Smooth muscle cell (in vitro differentiated cells): Measurements from ENCODE around the gene OR6C70. TPM values are rescaled to one million over a fixed set of nuclear protein-coding genes. Genes with fewer than 3 reads are reported as not detected.
"Not testable (repeated sequence)": the region's sequence is repeated elsewhere in the genome, so short reads cannot be mapped to it uniquely, and the experiment has no call there.

Experiments
- DNase-seq: peaks from one replicate; lab custom pipeline; 2025; ENCODE audit not compliant: unreplicated experiment; lab: John Stamatoyannopoulos, UW
- H2AFZ ChIP-seq: fragments of 200-600 bp; sonication (generic); 2 replicates; pipeline ENCODE4 v1.6.0; 2016; ENCODE audit warnings: antibody characterized with exemption, low read depth, mild to moderate bottlenecking
- H3F3A ChIP-seq: fragments of 200-600 bp; sonication (generic); 2 replicates; pipeline ENCODE4 v1.6.0; 2017; ENCODE audit warnings: antibody characterized with exemption, low read depth
- H3K27ac ChIP-seq: fragments of 200-600 bp; sonication (generic); 2 replicates; pipeline ENCODE4 v1.5.1; 2016; ENCODE audit warnings: low read depth, mild to moderate bottlenecking
- H3K27me3 ChIP-seq: fragments of 200-600 bp; sonication (generic); 2 replicates; pipeline ENCODE4 v1.6.1; 2016; ENCODE audit warnings: low read depth, mild to moderate bottlenecking
- H3K36me3 ChIP-seq: fragments of 200-600 bp; sonication (generic); 2 replicates; pipeline ENCODE4 v1.5.1; 2016; ENCODE audit warnings: low read depth
- H3K4me1 ChIP-seq: fragments of 200-600 bp; sonication (generic); 2 replicates; pipeline ENCODE4 v1.5.1; 2016; ENCODE audit warnings: low read depth
- H3K4me2 ChIP-seq: fragments of 200-600 bp; sonication (generic); 2 replicates; pipeline ENCODE4 v1.6.0; 2016; ENCODE audit warnings: mild to moderate bottlenecking
- H3K4me3 ChIP-seq: fragments of 200-600 bp; sonication (generic); 2 replicates; pipeline ENCODE4 v1.5.1; 2016; ENCODE audit warnings: mild to moderate bottlenecking
- H3K79me2 ChIP-seq: fragments of 200-600 bp; sonication (generic); 2 replicates; pipeline ENCODE4 v1.6.0; 2016; ENCODE audit warnings: low read depth, mild to moderate bottlenecking
- H3K9ac ChIP-seq: fragments of 200-600 bp; sonication (generic); 2 replicates; pipeline ENCODE4 v1.6.0; 2016; ENCODE audit warnings: low read depth
- H3K9me3 ChIP-seq: fragments of 200-600 bp; sonication (generic); replicated peaks from 2 replicates; pipeline ENCODE4 v1.5.1; 2016; ENCODE audit warnings: low read depth
- H4K20me1 ChIP-seq: fragments of 200-600 bp; sonication (generic); 2 replicates; pipeline ENCODE4 v1.6.0; 2016; ENCODE audit warnings: low read depth
- CTCF ChIP-seq: fragments of 200-600 bp; sonication (generic); IDR thresholded peaks from 2 replicates; pipeline ENCODE4 v1.5.1; 2017; ENCODE audit warnings: borderline replicate concordance, mild to moderate bottlenecking, antibody characterized with exemption; ENCODE audit not compliant: insufficient read depth, poor library complexity, severe bottlenecking
- WGBS: methylation state at CpG from one replicate; pipeline ENCODE4 v1.1.7; 2016; ENCODE audit warnings: low lambda C conversion rate; 5-methylcytosine and 5-hydroxymethylcytosine counted together
- polyA plus RNA-seq: library from polyadenylated mRNA; unstranded; fragments of >200 nt; fragmentation: Nextera tagmentation; extraction: Ambion mirVana; gene quantifications from 2 replicates; pipeline ENCODE4 v1.2.1, GENCODE V29; 2016
- total RNA-seq: library from RNA; depleted of rRNA; stranded (reverse); fragments of >200 nt; gene quantifications from 2 replicates; pipeline ENCODE4 v1.2.3, GENCODE V29; 2014

Gene OR6C70
- total and polyA plus RNA-seq, 2 experiments from 2014 or later, result not detected

GRCh38 chr12:55499810-55500252, 29.9 kb upstream of the OR6C70 start:
- Histone ChIP-seq H3K9me3 (no peaks in the 10 kb centered on the region), H3K36me3 (no peaks in the 10 kb centered on the region), H3K27ac (no peak overlapping the region), H4K20me1 (no peaks in the 10 kb centered on the region), H3K27me3 (no peaks in the 10 kb centered on the region), H3K79me2 (no peaks in the 10 kb centered on the region), H3F3A (no peaks in the 10 kb centered on the region), H3K4me2 (peak overlapping the region; percentile 15), H3K9ac (no peak overlapping the region), H2AFZ (no peak overlapping the region), H3K4me3 (peak overlapping the region; percentile 20), H3K4me1 (no peaks in the 10 kb centered on the region)
- no peak for TF ChIP-seq CTCF
- 25% methylated on average over 2 of the region's 2 CpGs for WGBS
- no peak for DNase-seq

GRCh38 chr12:55499231-55499630, 29.3 kb upstream of the OR6C70 start:
- Histone ChIP-seq H3K4me1 (no peaks in the 10 kb centered on the region), H3K4me2 (no peak overlapping the region), H3K79me2 (no peaks in the 10 kb centered on the region), H3K9ac (no peak overlapping the region), H4K20me1 (no peaks in the 10 kb centered on the region), H3K9me3 (no peaks in the 10 kb centered on the region), H2AFZ (no peak overlapping the region), H3F3A (no peaks in the 10 kb centered on the region), H3K27ac (no peak overlapping the region), H3K4me3 (no peak overlapping the region), H3K27me3 (no peaks in the 10 kb centered on the region), H3K36me3 (no peaks in the 10 kb centered on the region)
- 89% methylated on average over 4 of the region's 4 CpGs for WGBS
- TF ChIP-seq CTCF, result no peak
- no peak for DNase-seq

- H3F3A ChIP-seq, result no peaks in the 10 kb centered on the region
- no peak overlapping the region for H3K9ac ChIP-seq
- H3K4me3 ChIP-seq, result no peak overlapping the region
- no peaks in the 10 kb centered on the region for H4K20me1 ChIP-seq
- H3K4me2 ChIP-seq, result no peak overlapping the region
- H3K79me2 ChIP-seq, result no peaks in the 10 kb centered on the region
- no peaks in the 10 kb centered on the region for H3K36me3 ChIP-seq
- no peak for TF ChIP-seq CTCF
- 75% methylated on average over 5 of the region's 5 CpGs for WGBS
- no peak overlapping the region for H3K27ac ChIP-seq
- no peak overlapping the region for H2AFZ ChIP-seq
- no peaks in the 10 kb centered on the region for H3K27me3 ChIP-seq
- H3K9me3 ChIP-seq, result no peaks in the 10 kb centered on the region
- no peaks in the 10 kb centered on the region for H3K4me1 ChIP-seq
- DNase-seq, result no peak
Measured at GRCh38 chr12:55495490-55495889, 25.6 kb upstream of the OR6C70 start.

GRCh38 chr12:55492078-55492477, 22.1 kb upstream of the OR6C70 start, which contains the start of gene OR6C68:
Gene OR6C68, plus strand, starts transcription at chr12:55492378. Its CDS starts 0 bp downstream, at chr12:55492378.
- DNase-seq, result no peak
- Histone ChIP-seq H2AFZ (no peak within 1 kb of the TSS), H3K36me3 (no peaks in the 10 kb centered on the region), H3K4me3 (no peak within 1 kb of the TSS), H3K4me1 (no peaks in the 10 kb centered on the region), H4K20me1 (no peaks in the 10 kb centered on the region), H3K27me3 (no peaks in the 10 kb centered on the region), H3K9me3 (no peaks in the 10 kb centered on the region), H3K4me2 (no peak within 1 kb of the TSS), H3K79me2 (no peaks in the 10 kb centered on the region), H3F3A (no peaks in the 10 kb centered on the region), H3K9ac (no peak within 1 kb of the TSS), H3K27ac (no peak within 1 kb of the TSS)
- no peak for TF ChIP-seq CTCF
- WGBS, result 77% methylated on average over 2 of the region's 2 CpGs

- not testable (repeated sequence) for H4K20me1 ChIP-seq, H3K4me3 ChIP-seq, H3K79me2 ChIP-seq, H2AFZ ChIP-seq, H3K4me2 ChIP-seq, H3K4me1 ChIP-seq, DNase-seq, H3K9ac ChIP-seq, H3K9me3 ChIP-seq, H3K27me3 ChIP-seq, H3F3A ChIP-seq, H3K27ac ChIP-seq, H3K36me3 ChIP-seq
- WGBS, result 44% methylated on average over 9 of the region's 13 CpGs
Measured at GRCh38 chr12:55484284-55484683, 14.3 kb upstream of the OR6C70 start.

- H4K20me1 ChIP-seq, H2AFZ ChIP-seq, H3K4me1 ChIP-seq, H3K4me2 ChIP-seq, H3K9ac ChIP-seq, DNase-seq, H3K27ac ChIP-seq, H3K4me3 ChIP-seq, H3F3A ChIP-seq, H3K79me2 ChIP-seq, H3K36me3 ChIP-seq, H3K27me3 ChIP-seq, H3K9me3 ChIP-seq: not testable (repeated sequence)
- WGBS, result 100% methylated on average over 7 of the region's 29 CpGs
Measured at GRCh38 chr12:55479136-55479535, 9.2 kb upstream of the OR6C70 start.
